ENCODE measurements around the gene MROH8.
A peak's percentile ranks its signal among the peaks of the same experiment; 100 is the strongest.
"Not testable (repeated sequence)": the region's sequence is repeated elsewhere in the genome, so short reads cannot be mapped to it uniquely, and the experiment has no call there.

The MROH8 gene

GRCh38 chr20:37154684-37155298 is 24.6 kb downstream of the MROH8 start:
- DNase-seq (ENCODE audit: low spot score), result no peak

- DNase-seq (ENCODE audit: low spot score), result no peak
Observed at GRCh38 chr20:37152284-37152683, 27.1 kb downstream of the MROH8 start.

DNA sequence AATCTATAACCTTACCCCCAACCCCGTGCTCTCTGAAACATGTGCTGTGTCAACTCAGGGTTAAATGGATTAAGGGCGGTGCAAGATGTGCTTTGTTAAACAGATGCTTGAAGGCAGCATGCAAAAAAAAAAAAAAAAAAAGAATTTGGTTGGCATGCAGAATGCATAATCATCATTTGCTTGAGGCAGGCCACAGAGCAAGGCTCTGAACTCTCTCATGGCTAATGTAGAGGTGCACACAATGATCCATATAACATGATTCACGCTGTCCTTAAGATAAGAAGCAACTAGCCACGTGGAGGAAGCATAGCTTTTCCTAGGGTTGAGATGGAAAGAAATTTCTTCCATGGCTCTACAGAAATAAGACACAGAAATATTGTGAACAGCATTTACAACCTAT is 27.8 kb downstream of the MROH8 start:
- no peak for DNase-seq (ENCODE audit: low spot score)

DNA sequence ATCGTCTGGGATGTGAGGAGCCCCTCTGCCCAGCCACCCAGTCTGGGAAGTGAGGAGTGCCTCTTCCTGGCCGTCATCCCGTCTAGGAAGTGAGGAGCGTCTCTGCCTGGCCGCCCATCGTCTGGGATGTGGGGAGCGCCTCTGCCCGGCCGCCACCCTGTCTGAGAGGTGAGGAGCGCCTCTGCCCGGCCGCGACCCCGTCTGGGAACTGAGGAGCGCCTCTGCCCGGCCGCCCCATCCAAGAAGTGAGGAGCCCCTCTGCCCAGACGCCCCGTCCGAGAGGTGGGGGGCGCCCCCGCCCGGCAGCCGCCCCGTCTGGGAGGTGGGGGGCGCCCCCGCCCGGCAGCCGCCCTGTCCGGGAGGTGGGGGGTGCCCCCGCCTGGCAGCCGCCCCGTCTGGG is 28.5 kb downstream of the MROH8 start:
- not testable (repeated sequence) for DNase-seq (ENCODE audit: low spot score)

DNA sequence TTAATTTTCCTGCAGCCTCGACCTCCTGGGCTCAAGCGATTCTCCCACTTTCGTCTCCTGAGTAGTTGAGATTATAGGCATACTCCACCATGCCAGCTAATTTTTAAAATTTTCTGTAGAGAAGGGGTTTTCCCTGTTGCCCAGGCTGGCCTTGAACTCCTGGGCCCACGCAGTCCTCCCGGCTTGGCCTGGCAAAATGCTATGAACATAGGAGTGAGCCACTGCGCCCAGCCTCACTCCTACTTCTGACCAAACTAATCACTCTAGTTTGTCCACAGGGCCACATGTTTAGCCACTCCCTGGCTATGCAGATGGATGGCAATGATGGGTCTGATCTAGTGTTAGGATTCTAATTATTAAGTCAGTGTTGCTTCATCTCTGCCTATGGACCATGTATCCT is 32.1 kb downstream of the MROH8 start:
- no peak for DNase-seq (ENCODE audit: low spot score)

DNA sequence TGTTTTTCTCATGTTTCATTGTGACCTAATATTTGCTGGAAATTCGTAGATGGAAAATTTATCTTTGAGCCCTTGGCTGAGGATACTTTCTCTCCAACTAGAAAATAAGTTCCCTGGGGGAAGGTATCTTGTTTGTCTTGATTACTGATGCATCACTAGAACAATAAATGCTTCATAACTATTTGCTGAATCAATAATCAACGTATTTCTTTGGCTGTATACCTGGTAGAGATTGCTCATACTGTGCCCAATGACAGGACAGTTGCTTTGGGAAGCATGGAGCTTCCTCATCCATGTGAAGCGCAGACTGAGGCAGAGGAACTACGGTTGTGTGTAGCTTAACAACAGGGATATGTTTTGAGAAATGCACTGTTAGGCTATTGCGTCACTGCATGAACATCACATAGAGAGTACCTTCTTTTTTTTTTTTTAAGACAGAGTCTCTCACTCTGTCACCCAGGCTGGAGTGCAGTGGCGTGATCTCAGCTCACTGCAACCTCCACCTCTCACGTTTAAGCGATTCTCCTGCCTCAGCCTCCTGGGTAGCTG is 34.4 kb downstream of the MROH8 start:
- DNase-seq (ENCODE audit: low spot score), result no peak

DNA sequence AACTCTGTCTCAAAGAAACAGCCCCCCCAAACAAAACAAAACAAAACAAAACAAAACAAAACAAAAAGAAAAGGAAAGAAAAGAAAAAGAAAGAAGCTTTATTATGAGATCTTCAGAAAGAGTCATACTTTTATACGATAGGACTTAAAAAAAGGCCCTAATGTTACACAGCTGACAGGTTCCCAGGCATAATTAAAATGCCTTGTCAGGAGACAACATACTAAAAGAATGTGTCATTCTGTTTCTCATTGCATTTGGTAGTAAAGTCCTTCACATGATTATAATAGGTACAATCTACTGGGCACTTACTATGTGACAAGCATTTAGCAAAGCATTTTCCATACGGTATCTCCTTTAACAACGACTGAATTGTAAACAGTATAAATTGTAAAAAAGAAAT is 36.6 kb downstream of the MROH8 start:
- DNase-seq (ENCODE audit: low spot score), result no peak

DNA sequence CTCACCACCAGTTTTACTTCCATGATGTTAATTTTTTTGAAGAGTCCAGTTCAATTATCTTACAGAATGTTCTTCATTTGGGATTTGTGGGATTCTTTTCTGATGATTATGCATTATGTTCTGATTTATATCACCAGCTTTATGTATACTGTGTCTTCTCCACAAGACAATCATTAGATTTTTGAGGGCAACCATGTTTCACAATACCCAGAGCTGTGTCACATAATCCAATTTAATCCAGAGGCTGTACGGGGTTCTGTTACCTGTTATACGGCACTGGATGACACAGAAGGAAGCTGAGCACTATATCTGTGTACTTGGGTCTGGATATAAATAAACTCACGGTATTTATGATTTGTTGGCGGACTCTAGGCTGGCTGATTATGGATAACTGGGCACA is 41.8 kb downstream of the MROH8 start:
- no peak for DNase-seq (ENCODE audit: low spot score)

DNA sequence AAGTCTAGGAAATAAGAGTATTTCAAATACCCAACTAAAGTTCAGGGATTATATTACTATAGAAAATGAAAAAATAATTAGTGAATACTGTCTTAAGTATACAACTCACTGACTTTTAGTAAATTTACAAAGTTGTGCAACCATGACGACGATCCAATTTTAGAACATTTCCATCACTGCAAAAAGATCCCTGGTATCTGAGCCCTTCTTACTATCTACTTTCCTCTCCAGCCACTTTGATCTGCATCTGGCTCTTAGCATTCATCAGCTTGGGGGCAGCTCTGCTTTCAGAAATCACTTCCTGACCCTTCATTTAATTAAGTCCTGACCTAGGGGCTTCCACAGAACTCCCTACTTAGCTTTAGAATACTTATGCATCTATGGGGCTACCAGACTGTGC is 45.4 kb downstream of the MROH8 start:
- no peak for DNase-seq (ENCODE audit: low spot score)

GRCh38 chr20:37131486-37131885 is 47.9 kb downstream of the MROH8 start:
- DNase-seq (ENCODE audit: low spot score), result no peak

DNA sequence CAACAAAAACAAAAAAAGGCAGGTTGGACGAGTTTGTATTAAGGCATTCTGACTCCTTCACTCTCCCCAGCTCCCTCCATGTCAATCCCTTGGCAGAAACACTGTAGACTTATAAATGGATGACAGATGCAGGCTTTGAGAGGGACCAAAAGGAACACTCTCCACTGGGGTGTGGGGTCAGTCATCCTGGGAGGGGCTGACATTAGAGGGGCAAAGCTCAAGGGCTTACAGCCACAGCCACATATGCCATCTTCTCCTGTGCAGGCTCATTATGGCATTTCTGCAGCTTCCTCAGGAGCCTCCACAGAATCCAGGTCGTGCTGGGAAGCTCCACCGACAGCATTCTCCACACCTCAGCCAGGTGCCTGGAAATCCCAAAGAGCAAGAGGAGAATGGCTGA is 50.5 kb downstream of the MROH8 start:
- no peak for DNase-seq (ENCODE audit: low spot score)

- DNase-seq (ENCODE audit: low spot score), result not testable (repeated sequence)
Observed at GRCh38 chr20:37126290-37126689, 53.1 kb downstream of the MROH8 start.

- no peak for DNase-seq (ENCODE audit: low spot score)
Observed at GRCh38 chr20:37123441-37123840, 55.9 kb downstream of the MROH8 start.

DNA sequence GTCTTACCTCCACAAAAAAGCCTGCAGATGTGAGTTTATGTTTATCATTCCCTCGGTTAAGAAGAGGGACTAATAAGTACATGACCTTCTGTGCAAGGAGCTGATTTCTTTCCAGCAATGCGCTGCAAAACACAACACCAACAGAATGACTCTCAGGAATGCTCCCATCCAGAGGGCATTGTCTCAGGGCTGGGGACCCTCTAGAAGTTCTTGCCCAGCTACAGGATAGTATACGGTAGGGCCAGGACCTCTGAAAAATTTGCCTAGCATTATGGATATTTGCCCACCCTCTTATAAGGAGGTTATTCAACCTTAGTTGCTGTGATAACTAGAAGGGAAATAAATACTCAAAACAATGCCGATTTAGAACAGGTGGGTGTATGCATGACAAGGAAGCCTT is 58.9 kb downstream of the MROH8 start:
- no peak for DNase-seq (ENCODE audit: low spot score)

DNA sequence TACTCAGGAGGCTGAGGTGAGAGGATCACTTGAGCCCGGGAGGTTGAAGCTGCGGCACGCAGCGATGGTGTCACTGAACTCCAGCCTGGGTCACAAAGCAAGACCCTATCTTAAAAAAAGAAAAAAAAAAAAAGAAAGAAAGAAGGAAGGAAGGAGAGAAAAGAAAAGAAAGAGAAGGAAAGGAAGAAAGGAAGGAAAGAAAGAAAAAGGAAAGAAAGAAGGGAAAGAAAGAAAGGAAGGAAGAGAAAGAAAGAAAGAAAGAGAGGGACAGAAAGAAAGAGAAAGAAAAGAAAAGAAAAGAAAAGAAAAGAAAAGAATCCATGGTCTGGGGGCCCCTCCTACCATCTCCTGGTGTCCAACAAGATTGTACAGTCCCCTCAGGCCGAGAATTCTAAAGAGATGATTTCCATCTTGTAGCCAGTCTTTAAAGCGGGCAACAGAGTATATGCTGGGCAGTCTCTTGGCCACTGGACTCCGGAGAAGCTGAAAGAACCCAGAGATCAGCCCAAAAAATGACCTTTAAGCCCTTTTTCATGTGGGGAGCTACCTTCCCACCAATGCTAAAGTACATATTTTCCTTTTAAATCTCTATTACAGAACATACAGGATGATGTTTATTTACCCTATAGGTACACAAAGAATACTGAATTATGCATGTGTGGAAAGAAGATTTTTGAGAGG is 59.9 kb downstream of the MROH8 start:
- no peak for DNase-seq (ENCODE audit: low spot score)

DNA sequence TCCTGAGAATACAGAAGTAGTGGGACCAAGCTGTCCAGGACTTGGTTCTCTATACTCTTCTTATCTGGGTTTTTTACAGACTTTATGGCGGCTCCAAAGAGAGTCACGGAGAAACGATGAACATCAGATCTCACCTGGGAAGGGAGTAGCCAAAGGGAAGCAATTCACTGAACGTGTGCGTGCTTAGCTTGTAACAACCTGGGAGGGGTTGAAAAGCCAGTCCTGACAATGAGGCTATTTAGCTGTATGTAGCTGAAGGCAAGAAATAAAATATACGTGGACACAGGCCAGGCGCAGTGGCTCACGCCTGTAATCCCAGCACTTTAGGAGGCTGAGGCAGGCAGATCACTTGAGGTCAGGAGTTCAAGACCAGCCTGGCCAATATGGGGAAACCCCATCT is 65.3 kb downstream of the MROH8 start:
- no peak for DNase-seq (ENCODE audit: low spot score)

- no peak for DNase-seq (ENCODE audit: low spot score)
Observed at GRCh38 chr20:37111926-37112455, 67.4 kb downstream of the MROH8 start.

DNA sequence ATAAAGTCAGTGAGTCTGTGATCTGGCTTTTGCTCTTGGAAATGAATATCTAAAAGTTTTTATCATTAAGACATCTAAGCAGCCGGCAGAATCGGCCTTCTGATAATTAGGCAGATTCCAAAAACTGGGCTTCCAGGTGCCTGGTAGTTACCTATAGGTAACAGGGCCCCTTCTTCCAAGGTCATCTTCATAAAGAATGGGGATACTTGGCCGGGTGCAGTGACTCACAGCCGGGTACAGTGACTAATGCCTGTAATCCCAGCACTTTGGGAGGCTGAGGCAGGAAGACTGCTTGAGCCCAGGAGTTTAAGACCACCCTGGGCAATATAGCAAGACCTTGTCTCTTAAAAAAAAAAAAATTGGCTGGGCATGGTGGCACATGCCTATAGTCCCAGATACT is 70.7 kb downstream of the MROH8 start:
- no peak for DNase-seq (ENCODE audit: low spot score)

GRCh38 chr20:37102571-37102970 is 76.8 kb downstream of the MROH8 start:
- DNase-seq (ENCODE audit: low spot score), result no peak

DNA sequence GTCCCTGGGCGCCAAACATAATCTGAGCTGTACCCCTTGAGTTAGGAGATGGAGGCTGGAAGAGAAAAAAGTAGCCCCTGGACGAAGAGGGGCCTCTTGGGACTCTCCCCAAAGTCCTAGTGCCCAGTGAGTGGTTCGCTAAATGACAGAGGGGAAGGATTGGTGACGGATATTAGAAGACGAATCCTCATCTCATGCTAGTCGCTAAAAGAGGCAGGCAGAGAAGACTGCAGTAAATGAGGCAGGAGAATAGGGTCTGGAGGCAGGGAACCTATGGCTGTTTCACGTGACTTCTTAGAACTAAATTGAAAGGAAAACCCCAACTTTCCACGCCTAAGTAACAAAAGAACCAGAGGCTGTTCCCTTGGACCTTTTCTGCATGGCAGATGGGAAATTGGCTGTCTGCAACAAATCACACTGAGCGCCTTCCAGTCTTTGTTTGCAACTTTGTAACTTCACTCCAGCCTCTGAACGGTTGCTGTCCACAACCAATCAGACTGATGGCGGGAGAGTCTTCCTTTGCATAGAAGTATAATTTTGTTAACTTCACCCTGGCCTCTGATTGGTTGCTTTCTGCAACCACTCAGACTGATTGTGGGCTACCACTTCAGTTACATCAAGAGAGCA is 82.8 kb downstream of the MROH8 start:
- DNase-seq (ENCODE audit: low spot score), result no peak

- peak; percentile 93 for DNase-seq (ENCODE audit: low spot score)
Observed at GRCh38 chr20:37095599-37096414, 83.5 kb downstream of the MROH8 start, which contains the start of gene RBL1. RBL1 (minus strand) TSS chr20:37095997; CDS start chr20:37095928, 69 bp downstream.

DNA sequence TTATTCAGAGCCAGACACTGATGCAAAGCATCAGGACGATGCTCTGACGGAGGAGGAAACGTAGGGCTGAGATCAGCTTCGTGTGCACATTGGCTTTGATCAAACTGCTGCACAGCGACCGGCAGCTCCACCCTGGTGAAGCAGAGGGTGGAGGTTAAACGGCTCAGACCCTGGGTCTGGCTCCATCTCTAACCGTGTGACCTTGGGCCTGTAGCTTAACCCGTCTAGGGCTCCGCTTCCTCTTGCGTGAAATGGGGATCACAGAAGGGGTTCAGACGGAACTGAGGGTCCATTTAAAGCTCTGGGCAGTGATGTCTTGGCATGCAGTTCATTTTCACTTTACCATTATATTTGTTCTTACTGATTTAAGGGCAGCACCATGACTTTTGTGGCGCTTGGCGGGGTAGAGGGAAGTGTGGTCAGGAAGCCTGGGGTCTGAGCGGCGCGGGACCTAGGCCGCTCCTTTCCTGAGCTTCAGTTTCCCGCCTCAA is 84.2 kb downstream of the MROH8 start:
- peak; percentile 43 for DNase-seq (ENCODE audit: low spot score)

Measured in AG20443 (cell line).